Measurements from ENCODE around the gene LCP2. TPM values are rescaled to one million over a fixed set of nuclear protein-coding genes. Genes with fewer than 3 reads are reported as not detected.
"Not testable (repeated sequence)": the region's sequence is repeated elsewhere in the genome, so short reads cannot be mapped to it uniquely, and the experiment has no call there.

The LCP2 gene
- total and polyA plus RNA-seq, 12 donors: 2.7 to 35.1 (median 4.6) TPM

DNA sequence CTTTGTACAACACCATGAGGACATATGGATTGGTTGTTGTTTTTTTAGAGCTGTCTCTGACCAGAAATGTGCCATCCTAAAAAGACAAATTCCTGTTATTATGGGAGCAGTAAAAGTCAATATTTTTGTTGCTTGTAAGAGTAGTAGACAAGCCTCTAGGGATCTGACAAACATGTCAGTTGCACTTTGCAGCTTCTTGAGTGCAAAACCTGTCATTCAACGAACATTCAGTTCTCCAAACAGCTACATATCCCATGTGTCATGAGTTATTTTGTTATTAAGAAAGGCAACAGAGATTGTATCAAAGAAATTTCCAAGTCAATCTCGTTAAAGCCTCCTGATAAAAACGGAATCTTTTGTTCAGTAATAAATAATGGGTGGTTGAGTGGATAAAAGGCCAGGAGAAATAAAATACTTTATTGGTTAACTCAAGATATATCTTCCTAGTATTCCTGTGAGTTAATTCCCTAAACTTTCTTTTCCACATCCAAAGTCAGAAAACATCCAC lies 46.7 kb downstream of the LCP2 start:
- TF ChIP-seq, protein P1, sequence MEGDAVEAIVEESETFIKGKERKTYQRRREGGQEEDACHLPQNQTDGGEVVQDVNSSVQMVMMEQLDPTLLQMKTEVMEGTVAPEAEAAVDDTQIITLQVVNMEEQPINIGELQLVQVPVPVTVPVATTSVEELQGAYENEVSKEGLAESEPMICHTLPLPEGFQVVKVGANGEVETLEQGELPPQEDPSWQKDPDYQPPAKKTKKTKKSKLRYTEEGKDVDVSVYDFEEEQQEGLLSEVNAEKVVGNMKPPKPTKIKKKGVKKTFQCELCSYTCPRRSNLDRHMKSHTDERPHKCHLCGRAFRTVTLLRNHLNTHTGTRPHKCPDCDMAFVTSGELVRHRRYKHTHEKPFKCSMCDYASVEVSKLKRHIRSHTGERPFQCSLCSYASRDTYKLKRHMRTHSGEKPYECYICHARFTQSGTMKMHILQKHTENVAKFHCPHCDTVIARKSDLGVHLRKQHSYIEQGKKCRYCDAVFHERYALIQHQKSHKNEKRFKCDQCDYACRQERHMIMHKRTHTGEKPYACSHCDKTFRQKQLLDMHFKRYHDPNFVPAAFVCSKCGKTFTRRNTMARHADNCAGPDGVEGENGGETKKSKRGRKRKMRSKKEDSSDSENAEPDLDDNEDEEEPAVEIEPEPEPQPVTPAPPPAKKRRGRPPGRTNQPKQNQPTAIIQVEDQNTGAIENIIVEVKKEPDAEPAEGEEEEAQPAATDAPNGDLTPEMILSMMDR (IDR thresholded peaks at IDR 0.05): no peak
- intact Hi-C loops (cut with DNase I): no loop called here
- 48 to 49% methylated on average over 3 of the region's 3 CpGs for WGBS, 2 donors
- Histone ChIP-seq H3K27ac (no peak overlapping the region), H3K4me3 (no peak overlapping the region), H3K4me1 (peaks cover 0 to 20% (median 3%) of the 10 kb centered on the region in 9 donors), H3K27me3 (peaks cover 0 to 10% (median 0%) of the 10 kb centered on the region in 7 donors), H3K36me3 (peaks cover 0 to 100% (median 0%) of the 10 kb centered on the region in 9 donors), H3K9me3 (no peaks in the 10 kb centered on the region)
- no peak for ATAC-seq
- DNase-seq: no peak

DNA sequence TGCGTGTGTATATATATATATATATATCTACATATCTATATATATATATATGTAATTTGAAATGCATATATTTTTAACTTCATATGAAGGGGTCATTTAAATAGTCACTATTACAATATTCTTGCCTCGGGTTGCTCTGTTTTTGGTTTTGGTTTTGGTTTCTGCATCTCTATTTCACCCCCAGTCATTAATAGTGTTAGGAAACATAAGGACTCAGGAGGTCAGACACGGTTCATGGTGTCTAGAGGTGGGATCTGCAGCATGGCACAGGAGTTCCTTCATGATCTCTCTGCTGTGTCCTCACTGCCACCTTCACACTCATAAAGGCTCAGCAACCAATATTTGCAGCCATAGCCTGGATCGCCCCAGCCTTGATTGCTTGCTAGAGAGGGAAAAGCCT lies 48.2 kb downstream of the LCP2 start:
- Histone ChIP-seq H3K4me3 (no peak overlapping the region), H3K36me3 (peaks cover 0 to 91% (median 0%) of the 10 kb centered on the region in 9 donors), H3K4me1 (peaks cover 0 to 20% (median 3%) of the 10 kb centered on the region in 9 donors), H3K27me3 (peaks cover 0 to 10% (median 0%) of the 10 kb centered on the region in 7 donors), H3K9me3 (no peaks in the 10 kb centered on the region), H3K27ac (no peak overlapping the region)
- intact Hi-C loops (cut with DNase I): no loop called here
- DNase-seq (no peak), ATAC-seq (no peak)
- 85 to 92% methylated on average over 4 of the region's 4 CpGs for WGBS, 2 donors
- TF ChIP-seq, protein P1 (IDR thresholded peaks at IDR 0.05): no peak

DNA sequence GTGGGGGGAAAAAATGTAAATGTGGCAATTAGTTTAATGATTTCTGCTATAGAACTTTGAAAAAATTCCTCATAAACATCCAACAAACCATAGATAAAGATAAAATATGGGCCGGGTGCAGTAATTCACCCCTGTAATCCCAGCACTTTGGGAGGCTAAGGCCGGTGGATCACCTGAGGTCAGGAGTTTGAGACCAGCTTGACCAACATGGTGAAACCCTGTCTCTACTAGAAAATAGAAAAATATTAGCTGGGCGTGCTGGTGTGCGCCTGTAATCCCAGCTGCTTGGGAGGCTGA lies 48.7 kb downstream of the LCP2 start:
- ATAC-seq; DNase-seq; intact Hi-C loops (cut with DNase I); H3K27me3 ChIP-seq; H3K9me3 ChIP-seq; H3K27ac ChIP-seq; H3K4me3 ChIP-seq: not testable (repeated sequence)
- 84 to 98% methylated on average over 4 of the region's 4 CpGs for WGBS, 2 donors
- H3K36me3 ChIP-seq: peaks cover 0 to 86% (median 0%) of the 10 kb centered on the region in 9 donors
- H3K4me1 ChIP-seq: peaks cover 0 to 20% (median 3%) of the 10 kb centered on the region in 9 donors

DNA sequence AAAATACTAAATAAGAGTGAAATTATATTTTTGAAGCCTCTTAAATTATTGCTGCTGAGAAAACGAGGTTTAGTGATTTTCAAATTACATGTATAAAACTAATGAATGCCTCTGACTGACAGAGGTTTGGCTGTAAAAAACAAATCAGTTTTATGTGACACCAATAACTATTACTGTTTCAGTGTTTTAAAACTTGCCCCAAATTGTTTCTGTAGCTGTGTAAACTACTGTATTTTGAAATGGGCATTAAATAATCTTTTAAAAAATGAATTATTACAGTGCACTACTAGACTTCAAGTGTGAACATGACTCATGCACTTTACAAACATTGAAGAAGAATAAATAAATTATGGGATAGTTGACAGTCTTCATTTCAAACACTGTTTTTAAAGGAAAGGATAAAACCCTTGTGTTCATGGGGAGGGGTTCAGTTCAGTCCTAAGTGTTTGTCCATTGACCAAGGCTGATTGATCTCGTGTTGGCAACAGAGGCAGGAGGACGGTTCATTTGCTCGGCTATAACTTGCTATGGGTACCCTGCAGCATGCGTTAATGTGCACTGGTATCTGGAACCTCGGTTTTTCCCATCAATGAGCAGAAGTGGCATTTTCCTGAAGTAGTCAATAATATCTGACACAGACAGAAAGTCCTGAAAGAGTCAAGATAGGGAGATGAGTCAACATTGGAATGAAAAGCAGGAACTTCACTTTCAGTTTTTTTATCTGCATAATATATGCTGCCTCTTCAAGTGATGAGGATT lies 49.2 kb downstream of the LCP2 start:
- TF ChIP-seq, protein P1 (IDR thresholded peaks at IDR 0.05): no peak
- Histone ChIP-seq H3K4me1 (peaks cover 0 to 20% (median 3%) of the 10 kb centered on the region in 9 donors), H3K9me3 (no peaks in the 10 kb centered on the region), H3K27me3 (peaks cover 0 to 10% (median 0%) of the 10 kb centered on the region in 7 donors), H3K27ac (no peak overlapping the region), H3K36me3 (peaks cover 0 to 81% (median 0%) of the 10 kb centered on the region in 9 donors), H3K4me3 (no peak overlapping the region)
- no peak for DNase-seq
- no peak for ATAC-seq
- intact Hi-C loops (cut with DNase I): no loop called here
- WGBS, 2 donors: 78 to 83% methylated on average over 6 of the region's 6 CpGs

DNA sequence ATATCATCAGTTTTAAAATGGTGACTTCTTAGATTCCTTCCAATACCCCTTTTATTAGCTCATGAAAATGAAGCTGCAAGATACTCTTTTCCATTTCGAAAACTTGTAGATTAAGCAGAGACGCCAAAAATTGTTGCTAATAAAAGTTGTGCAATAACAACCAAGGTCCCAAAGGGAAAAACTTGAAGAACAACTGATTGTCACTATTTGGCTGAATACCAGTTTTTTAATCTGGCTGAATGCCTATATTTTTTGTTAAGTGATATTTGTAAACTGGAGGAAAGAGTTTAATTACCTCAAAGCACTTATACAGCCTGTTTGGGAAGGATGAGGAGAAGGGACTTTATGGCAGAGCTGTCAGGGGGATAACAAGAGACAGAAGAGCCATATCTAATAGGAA lies 50.2 kb downstream of the LCP2 start:
- DNase-seq: no peak
- no peaks in the 10 kb centered on the region for H3K9me3 ChIP-seq
- peaks cover 0 to 13% (median 3%) of the 10 kb centered on the region in 9 donors for H3K4me1 ChIP-seq
- WGBS, 2 donors: 38 to 54% methylated on average over 2 of the region's 2 CpGs
- TF ChIP-seq, protein P1 (IDR thresholded peaks at IDR 0.05): no peak
- no peak overlapping the region for H3K4me3 ChIP-seq
- peak in 3 of 8 donors; percentile 24 to 43 (median 38) for ATAC-seq
- no peak overlapping the region for H3K27ac ChIP-seq
- H3K36me3 ChIP-seq: peaks cover 0 to 71% (median 0%) of the 10 kb centered on the region in 9 donors
- intact Hi-C loops (cut with DNase I): no loop called here
- H3K27me3 ChIP-seq: peaks cover 0 to 1% (median 0%) of the 10 kb centered on the region in 7 donors
